ENCODE data around the gene UMAD1. TPM values are rescaled to one million over a fixed set of nuclear protein-coding genes. Genes with fewer than 3 reads are reported as not detected.

UMAD1 gene
- total RNA-seq, 4 donors from 2014 or later = 1.3 to 32.9 (median 15.3) TPM

DNA sequence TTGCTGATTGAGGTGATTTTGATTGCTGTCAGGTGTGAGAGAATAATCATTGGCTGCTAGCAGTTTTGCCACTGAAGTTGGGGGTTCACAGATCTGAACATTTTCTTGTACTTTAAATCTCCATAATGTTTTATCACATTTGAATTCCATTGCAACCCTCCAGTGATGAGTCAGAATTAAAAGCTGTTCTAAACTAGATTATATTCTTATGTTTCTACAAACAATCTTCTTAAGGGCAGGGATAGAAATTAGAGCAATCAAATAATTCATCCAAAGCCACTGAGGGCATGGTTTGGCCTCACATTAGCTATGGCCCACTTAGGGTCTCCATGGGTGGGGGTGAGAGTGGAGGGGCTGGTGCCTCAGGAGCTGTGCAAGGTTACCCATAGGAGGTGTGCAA, 130.9 kb downstream of the UMAD1 start:
- H3K4me1 ChIP-seq = no peaks in the 10 kb centered on the region
- no peaks in the 10 kb centered on the region for H3K27me3 ChIP-seq
- H3K4me3 ChIP-seq = no peak overlapping the region
- intact Hi-C loops (cut with DNase I; ENCODE audit: low total_unique reads) = no loop called here
- H3K36me3 ChIP-seq = no peaks in the 10 kb centered on the region
- no peak for DNase-seq
- no peaks in the 10 kb centered on the region for H3K9me3 ChIP-seq
- no peak overlapping the region for H3K27ac ChIP-seq
- no peak for TF ChIP-seq POLR2A (IDR thresholded peaks at IDR 0.05)
- TF ChIP-seq, protein P1, sequence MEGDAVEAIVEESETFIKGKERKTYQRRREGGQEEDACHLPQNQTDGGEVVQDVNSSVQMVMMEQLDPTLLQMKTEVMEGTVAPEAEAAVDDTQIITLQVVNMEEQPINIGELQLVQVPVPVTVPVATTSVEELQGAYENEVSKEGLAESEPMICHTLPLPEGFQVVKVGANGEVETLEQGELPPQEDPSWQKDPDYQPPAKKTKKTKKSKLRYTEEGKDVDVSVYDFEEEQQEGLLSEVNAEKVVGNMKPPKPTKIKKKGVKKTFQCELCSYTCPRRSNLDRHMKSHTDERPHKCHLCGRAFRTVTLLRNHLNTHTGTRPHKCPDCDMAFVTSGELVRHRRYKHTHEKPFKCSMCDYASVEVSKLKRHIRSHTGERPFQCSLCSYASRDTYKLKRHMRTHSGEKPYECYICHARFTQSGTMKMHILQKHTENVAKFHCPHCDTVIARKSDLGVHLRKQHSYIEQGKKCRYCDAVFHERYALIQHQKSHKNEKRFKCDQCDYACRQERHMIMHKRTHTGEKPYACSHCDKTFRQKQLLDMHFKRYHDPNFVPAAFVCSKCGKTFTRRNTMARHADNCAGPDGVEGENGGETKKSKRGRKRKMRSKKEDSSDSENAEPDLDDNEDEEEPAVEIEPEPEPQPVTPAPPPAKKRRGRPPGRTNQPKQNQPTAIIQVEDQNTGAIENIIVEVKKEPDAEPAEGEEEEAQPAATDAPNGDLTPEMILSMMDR (IDR thresholded peaks at IDR 0.05) = no peak

DNA sequence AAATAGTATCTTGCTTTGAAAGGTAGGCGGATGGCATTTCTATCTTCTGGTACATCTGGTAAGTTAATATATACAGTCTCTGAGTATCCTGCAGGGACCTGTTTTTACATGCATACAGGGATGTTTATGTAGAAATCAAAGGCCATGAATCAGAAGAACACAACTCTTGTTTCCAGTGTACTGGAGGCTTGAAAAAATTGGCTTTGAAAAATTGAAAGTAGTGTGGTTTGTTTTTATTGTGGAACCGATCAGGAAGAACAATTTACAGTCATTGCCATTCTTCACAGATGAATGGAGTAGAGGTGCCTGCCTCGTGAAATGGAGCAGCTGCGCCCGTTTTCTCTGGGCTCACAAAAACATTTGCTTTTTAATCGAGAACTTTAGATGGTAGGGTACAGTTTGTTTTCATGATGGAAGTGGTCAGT, 131.9 kb downstream of the UMAD1 start:
- intact Hi-C loops (cut with DNase I; ENCODE audit: low total_unique reads) = no loop called here
- Histone ChIP-seq H3K4me3 (no peak overlapping the region), H3K27ac (no peak overlapping the region), H3K9me3 (no peaks in the 10 kb centered on the region), H3K27me3 (no peaks in the 10 kb centered on the region), H3K36me3 (no peaks in the 10 kb centered on the region), H3K4me1 (no peaks in the 10 kb centered on the region)
- no peak for DNase-seq
- no peak for TF ChIP-seq POLR2A (IDR thresholded peaks at IDR 0.05)
- TF ChIP-seq, protein P1 (IDR thresholded peaks at IDR 0.05) = no peak

DNA sequence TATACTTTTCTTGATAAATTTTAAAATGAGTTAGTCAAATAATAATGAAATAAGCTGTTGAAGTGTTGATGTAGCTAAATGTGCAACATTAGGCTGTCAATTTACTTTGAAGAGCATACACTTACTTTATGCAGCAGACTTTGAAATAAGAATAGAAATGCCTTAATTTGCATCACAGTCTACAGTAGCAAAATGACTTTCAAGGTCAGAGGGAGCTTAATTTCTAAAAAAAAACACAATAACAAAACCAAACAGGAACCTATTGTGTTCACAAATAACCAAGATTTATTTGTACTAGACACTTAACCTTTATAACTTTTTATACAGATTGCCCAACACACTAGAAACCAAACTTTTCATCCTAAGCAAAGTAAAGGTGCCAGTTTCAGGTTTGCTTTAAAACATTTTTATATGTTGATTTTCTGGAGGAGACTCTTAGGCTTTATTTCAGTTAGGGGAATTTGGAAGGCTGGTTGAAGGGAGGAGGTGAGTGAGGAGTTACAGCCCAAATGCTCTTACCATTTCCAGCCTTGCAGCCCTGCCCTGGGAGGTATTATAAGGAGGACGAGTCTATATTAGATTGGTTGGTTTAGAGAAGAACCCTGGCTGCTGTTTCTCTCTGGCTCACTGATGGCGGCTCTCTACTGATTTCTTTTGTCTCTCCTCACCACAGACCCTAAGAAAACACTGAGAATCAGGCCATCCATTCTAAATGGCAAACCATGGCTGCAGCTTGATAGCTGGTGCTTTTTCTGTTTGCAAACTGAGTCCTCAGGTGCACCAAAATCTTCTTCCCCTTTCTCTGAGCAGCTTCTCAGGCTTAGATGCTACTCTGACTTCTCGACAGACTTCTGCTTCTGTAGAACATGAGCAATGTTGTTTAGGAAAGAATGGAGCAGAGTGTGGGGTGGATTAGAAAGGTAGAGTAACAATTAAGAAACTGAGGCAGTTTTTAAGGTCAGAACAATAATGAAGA, 133.1 kb downstream of the UMAD1 start:
- Histone ChIP-seq H3K9me3 (no peaks in the 10 kb centered on the region), H3K27me3 (no peaks in the 10 kb centered on the region), H3K36me3 (no peaks in the 10 kb centered on the region), H3K4me3 (no peak overlapping the region), H3K4me1 (no peaks in the 10 kb centered on the region), H3K27ac (no peak overlapping the region)
- intact Hi-C loops (cut with DNase I; ENCODE audit: low total_unique reads) = no loop called here
- no peak for DNase-seq
- TF ChIP-seq, protein P1 (IDR thresholded peaks at IDR 0.05) = no peak
- no peak for TF ChIP-seq POLR2A (IDR thresholded peaks at IDR 0.05)

DNA sequence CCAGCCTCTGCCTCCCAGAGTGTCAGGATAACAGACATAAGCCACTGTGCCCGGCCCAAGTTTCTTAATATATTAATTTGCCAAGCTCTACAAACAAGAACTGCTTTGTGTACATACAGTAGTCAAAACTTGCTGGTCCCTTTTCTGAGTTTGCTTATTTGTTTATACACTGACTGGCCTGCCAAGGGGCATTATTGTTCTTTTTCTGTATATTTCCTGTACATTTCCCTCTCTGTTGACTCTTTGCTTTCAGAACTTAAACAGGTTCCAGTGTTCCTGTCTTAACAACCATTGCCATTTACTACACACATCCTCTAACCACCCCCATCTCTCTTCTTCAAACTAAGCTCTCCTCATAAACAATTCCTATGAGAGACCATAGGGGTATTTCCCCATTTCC, 139.3 kb downstream of the UMAD1 start:
- Histone ChIP-seq H3K4me3 (no peak overlapping the region), H3K27me3 (no peaks in the 10 kb centered on the region), H3K4me1 (no peaks in the 10 kb centered on the region), H3K36me3 (no peaks in the 10 kb centered on the region), H3K9me3 (no peaks in the 10 kb centered on the region), H3K27ac (no peak overlapping the region)
- TF ChIP-seq, protein P1 (IDR thresholded peaks at IDR 0.05) = no peak
- TF ChIP-seq POLR2A (IDR thresholded peaks at IDR 0.05) = no peak
- DNase-seq = no peak
- intact Hi-C loops (cut with DNase I; ENCODE audit: low total_unique reads) = no loop called here

DNA sequence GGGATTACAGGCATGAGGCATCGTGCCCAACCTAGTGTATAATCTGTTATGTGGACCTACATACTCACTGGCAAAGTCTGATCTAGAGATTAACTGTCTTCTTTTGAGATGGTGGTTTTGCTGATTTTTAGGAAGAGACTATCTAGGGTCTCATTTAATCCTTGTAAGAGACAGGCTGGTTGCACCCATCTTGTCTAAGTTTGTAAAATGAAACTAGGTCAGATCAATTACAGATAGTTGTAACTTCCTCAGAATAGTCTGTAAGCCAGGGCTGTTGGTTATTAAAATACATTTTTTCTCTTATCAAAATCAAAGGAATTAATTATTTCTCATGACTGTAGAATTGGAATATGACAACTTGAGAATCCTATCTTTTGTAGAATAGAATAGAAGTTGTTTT, 142.4 kb downstream of the UMAD1 start:
- H3K9me3 ChIP-seq = no peaks in the 10 kb centered on the region
- no peak for DNase-seq
- no peaks in the 10 kb centered on the region for H3K27me3 ChIP-seq
- TF ChIP-seq, protein P1 (IDR thresholded peaks at IDR 0.05) = no peak
- TF ChIP-seq POLR2A (IDR thresholded peaks at IDR 0.05) = no peak
- intact Hi-C loops (cut with DNase I; ENCODE audit: low total_unique reads) = no loop called here
- no peak overlapping the region for H3K27ac ChIP-seq
- no peaks in the 10 kb centered on the region for H3K4me1 ChIP-seq
- H3K36me3 ChIP-seq = no peaks in the 10 kb centered on the region
- no peak overlapping the region for H3K4me3 ChIP-seq
